GM18517 (cell line): ENCODE measurements around the gene LRMDA.

Experiments used
- ATAC-seq: cut with Tn5 transposase; IDR thresholded peaks from one replicate; pipeline ENCODE4 v1.9.1; 2021; ENCODE audit warnings: mild to moderate bottlenecking, moderate library complexity; ENCODE audit not compliant: unreplicated experiment

LRMDA gene

GRCh38 chr10:75443362-75443761 is 11.9 kb downstream of the LRMDA start:
- no peak for ATAC-seq

DNA sequence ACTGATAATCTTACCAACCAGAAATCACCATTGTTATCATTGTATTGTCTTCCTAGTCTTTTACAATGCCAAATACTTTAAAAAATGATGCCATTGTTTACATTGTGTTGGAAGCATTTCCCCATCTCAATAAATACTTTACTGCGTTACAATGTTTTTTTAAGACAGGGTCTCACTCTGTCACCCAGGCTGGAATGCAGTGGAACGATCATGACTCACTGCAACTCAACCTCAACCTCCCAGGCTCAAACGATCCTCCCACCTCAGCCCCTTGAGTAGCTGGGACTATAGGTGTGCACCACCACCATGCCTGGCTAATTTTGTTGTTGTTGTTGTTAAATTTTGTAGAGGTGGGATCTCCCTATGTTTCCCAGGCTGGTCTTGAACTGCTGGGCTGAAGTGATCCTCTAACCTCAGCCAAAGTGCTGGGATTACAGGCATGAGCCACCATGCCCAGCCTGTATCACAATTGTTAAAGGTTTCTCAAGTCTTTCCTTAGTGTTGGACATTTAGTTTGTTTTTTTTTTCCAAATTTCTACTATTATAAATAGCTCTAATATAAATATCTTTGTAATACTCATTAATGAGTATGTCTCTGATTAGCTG is 13.5 kb downstream of the LRMDA start:
- no peak for ATAC-seq

GRCh38 chr10:75446508-75446907 is 15.1 kb downstream of the LRMDA start:
- no peak for ATAC-seq

DNA sequence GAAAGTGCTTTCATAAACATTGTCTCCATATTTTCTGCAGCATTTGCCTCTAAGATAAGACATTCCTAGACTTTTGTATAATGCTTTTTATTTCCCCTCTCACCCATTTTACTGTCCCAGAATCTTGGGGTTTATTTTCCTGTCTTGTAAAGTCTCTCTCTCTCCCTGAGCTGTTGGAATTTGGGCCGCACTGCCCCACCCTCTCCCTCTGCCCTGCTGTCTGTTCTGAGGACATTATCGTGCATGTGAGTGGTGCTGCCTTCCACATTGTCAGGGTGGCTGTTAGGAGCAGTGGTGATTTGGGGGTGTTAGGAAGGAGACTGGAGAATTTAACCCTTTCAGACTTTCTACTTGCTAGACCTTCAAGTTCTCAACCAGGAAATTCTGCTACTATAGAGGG is 16.7 kb downstream of the LRMDA start:
- ATAC-seq = no peak

DNA sequence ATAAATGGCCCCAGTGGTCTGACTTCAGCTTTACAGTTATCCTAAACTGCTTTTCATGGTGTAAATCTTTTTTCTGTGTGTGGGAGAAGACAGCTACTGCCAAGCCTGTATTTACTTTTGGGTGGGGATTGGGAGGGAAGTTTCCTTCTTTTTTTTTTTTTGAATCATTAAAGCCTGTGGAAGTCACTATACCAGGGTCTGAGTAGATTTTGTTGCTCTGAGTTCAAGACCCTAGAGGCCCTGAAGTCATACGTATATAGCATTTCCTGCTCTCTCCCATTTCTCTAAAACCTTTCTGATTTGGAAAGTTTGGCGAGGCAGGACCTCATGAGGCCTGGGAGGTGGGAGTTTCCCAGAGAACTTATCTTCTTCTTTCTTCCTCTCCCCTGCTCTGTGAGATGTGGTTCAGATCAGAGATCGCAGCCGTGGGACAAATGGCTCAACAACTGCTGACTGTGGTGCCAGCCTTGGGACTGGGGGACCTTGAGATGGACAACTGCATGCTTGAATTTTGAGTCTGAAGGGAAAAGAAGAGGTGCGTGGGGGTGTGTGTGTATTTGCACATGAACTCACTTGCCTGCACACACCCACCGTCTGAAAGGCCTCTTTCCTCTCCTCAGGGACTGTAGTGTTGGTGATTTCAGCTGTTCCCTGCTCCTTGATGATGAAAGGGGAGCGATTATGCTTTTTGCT is 18.1 kb downstream of the LRMDA start:
- no peak for ATAC-seq

DNA sequence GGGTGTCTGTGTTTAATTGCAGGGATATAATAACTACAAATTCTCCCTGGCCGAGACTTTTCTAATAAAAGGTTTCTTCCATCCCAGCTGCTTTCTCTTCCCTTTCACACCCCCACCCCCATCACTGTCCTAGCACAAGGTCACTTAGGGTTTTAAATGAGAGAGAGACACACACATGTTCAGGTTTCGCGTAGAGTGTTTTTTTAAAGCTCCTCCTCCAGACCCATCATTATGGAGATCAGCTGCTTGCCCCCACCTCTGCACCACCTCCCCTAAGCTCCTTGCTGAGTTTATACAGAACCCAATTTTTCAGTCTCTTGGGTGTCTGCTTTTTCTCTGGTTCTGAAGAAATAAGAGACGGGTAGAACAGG is 18.6 kb downstream of the LRMDA start:
- no peak for ATAC-seq

- ATAC-seq = no peak
Measured at GRCh38 chr10:75450644-75451640, 19.5 kb downstream of the LRMDA start.

DNA sequence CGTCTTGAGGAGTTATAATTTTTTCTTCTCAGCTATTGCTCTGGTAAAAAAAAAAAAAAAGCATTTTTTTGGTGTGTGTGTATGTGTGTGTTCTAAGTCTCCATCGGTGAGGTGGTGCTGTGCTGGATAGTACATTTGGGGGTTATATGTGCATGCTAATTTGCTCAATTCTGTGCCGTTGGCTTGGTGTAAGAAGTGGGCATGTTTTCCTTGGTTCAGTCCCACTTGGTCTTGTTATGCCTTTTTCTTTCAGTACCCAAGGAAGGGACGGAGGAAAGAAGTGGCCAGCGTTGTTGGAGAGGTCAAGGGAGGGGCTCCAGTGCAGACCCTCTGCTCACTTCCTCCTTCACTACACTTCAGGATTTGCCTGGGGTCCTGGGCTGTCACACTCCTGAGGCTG is 20.4 kb downstream of the LRMDA start:
- no peak for ATAC-seq

DNA sequence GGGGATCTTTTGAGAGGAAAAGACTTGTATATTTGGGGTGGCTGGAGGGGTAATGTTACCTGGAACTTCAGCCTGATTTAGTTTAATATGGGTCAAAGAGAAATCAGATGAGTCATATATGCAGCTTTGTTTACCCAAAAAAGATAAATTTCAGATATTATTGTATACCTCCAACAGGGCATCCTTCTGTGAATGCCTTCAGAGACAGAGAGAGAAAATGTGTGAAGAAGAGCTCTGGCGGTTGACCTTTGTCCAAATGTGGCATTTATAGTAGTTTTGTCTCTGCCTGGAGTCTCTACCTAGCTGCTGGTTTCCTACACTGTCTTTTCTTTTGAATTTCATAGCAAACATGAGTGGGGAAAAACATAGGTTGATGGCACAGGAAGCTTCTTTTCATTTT is 21.6 kb downstream of the LRMDA start:
- ATAC-seq = no peak

GRCh38 chr10:75456122-75456521 is 24.7 kb downstream of the LRMDA start:
- ATAC-seq = no peak

DNA sequence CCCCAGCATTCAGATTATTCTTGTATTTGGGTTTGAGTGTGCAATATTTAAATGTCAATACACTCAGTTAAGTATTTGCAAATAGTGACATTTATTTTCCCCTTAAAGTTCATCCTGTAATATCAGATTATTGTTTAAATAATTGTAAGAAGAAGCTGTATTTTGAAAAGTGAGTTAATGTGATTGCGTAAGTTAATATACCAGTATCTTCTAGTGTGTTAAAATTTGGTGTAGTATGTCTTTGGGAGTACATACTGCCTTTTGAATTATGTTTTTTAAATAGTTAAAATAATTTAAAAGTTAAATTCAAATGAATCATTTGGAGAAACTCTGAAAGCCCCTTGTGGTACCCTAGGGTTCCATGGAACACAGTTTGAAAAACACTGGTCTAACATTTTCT is 28.6 kb downstream of the LRMDA start:
- no peak for ATAC-seq

GRCh38 chr10:75461672-75462649 is 30.5 kb downstream of the LRMDA start:
- ATAC-seq = no peak

DNA sequence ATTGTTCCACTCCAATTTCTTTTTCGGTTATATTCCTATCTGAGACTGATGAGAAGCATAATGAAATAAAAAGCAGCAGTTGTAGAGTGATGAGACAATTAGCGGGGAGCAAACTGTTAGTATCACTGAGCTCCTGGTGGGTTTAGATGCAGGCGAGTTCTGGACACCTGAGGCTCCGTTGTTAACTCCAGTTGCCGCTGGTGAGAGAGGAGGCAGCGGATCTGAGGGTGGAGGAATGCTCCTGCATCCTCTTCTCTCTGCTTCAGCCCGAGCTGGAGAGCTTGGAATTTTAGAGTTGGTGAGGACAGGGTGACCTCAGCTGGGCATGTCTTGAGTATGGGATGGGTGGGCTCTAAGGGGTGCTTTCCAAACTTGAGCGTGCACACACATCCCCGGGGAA is 31.4 kb downstream of the LRMDA start:
- ATAC-seq = no peak

GRCh38 chr10:75464478-75465449 is 33.3 kb downstream of the LRMDA start:
- ATAC-seq = no peak

- ATAC-seq = no peak
Measured at GRCh38 chr10:75465450-75465827, 34.0 kb downstream of the LRMDA start.

DNA sequence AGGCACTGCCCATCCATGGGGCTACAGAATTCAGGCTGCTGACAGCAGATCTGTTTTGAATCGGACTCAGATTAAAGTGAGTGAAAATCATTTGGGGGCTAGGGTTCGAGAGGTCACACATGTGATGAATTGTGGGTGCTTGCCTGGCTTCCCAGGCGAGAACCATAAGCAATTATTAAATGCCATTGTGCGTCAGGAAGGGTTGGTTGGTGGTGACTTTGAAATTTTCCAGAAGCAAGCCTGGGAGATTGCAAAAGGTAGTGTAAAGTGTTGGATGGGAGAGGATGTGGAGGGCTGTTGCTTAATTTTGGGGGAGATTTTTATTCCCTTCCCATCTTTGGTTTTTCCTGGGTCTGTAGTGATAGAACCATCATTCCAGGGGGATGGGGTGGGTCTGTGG is 34.6 kb downstream of the LRMDA start:
- no peak for ATAC-seq

DNA sequence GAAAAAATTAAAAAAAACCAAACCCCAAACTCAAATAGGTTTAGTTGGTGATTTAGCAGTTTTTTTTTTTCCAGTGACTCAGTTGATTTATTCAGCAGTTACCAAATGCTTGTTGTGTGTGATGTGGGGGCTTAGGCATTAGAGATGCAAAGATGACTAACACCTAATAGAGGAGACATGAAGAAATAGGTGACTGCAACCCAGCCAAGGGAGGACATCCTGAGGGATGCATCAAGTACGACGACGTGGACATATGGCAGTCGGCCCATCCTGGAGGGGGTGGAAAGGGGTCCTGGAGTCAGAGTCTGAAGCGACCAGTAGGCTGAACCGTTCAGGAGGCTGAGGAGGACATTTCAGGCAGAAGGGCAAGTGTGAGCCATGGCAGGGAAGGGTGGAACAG is 35.5 kb downstream of the LRMDA start:
- ATAC-seq = no peak

DNA sequence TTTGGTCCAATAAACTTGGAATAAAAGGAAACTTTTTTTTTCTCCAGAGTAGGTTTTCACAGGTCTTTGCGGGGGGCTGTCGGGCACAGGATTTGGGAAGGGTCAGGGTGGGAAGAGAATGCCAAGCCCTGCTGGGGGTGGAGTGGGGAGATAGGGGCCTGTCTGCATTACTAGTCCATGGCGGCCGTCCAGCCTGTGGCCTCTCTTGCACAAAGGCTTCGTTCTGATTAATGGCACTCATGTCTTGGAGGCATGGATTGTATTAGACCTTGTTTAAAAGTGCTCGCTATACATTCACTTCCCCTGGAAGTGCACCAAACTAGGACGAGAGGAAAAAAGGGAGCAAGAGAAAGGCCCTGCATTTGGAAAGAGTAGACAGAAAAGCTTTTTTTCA is 37.2 kb downstream of the LRMDA start:
- ATAC-seq = no peak

GRCh38 chr10:75469006-75469616 is 37.7 kb downstream of the LRMDA start:
- no peak for ATAC-seq
